ENCODE data around the gene HECTD1. TPM values are rescaled to one million over a fixed set of nuclear protein-coding genes. Genes with fewer than 3 reads are reported as not detected.

HECTD1 gene
- total and polyA plus RNA-seq, 9 of the 15 experiments (the other 6 are each of a cell fraction or from before 2014, with no cell fraction given) = 27.9 to 111 (median 78.1) TPM

DNA sequence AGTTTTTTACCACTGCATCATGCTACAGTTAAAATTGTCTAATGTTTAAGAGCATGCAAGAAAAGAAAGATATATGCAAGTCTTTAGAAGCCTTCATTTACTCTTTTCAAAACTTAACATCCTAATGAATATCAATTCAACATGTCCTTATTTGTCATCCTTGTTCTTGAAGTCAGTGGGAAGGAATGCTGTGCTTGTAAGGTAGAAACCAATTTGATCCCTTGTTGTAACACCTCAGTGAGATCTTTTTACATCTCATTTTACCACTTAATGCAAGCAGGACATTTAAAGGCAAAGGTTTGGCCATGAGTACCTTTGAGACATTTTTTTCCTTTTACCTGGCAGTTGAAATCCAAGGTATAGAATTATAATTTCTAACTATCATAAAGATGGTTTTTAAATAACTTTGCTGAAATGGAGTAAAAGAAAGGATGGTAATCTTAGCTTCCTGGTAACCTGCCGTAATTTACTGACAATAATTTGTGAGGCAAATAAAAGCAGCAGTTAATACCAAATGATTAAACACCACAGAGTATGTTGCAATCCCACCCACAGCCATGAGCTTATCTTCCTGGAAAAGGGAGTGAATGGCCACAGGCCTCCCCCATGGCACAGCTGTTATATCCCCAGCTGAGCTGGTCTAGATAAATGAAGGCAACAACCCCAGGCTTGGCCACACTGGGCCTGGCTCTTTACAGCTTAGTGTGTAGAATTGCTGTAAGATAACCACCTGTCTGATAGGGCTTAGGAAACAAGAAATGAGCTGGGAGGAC, 148.3 kb downstream of the HECTD1 start (continued):
- TF ChIP-seq, protein P1, sequence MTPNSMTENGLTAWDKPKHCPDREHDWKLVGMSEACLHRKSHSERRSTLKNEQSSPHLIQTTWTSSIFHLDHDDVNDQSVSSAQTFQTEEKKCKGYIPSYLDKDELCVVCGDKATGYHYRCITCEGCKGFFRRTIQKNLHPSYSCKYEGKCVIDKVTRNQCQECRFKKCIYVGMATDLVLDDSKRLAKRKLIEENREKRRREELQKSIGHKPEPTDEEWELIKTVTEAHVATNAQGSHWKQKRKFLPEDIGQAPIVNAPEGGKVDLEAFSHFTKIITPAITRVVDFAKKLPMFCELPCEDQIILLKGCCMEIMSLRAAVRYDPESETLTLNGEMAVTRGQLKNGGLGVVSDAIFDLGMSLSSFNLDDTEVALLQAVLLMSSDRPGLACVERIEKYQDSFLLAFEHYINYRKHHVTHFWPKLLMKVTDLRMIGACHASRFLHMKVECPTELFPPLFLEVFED (CRISPR knock-in tag; conservative IDR thresholded peaks at IDR 0.05) = peak; percentile 32; the same call in 1 of the 2 replicates
- no peak for TF ChIP-seq EWSR1 (IDR thresholded peaks at IDR 0.05; ENCODE audit: borderline replicate concordance, low read depth, partially characterized antibody)
- TF ChIP-seq NCOA1 (IDR thresholded peaks at IDR 0.05; ENCODE audit: low read depth) = peak; percentile 94
- TF ChIP-seq, protein P2, sequence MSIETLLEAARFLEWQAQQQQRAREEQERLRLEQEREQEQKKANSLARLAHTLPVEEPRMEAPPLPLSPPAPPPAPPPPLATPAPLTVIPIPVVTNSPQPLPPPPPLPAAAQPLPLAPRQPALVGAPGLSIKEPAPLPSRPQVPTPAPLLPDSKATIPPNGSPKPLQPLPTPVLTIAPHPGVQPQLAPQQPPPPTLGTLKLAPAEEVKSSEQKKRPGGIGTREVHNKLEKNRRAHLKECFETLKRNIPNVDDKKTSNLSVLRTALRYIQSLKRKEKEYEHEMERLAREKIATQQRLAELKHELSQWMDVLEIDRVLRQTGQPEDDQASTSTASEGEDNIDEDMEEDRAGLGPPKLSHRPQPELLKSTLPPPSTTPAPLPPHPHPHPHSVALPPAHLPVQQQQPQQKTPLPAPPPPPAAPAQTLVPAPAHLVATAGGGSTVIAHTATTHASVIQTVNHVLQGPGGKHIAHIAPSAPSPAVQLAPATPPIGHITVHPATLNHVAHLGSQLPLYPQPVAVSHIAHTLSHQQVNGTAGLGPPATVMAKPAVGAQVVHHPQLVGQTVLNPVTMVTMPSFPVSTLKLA (conservative IDR thresholded peaks at IDR 0.05) = peak; percentile 47 to 83; a peak in 2 of 4 replicates
- TF ChIP-seq, protein P3, sequence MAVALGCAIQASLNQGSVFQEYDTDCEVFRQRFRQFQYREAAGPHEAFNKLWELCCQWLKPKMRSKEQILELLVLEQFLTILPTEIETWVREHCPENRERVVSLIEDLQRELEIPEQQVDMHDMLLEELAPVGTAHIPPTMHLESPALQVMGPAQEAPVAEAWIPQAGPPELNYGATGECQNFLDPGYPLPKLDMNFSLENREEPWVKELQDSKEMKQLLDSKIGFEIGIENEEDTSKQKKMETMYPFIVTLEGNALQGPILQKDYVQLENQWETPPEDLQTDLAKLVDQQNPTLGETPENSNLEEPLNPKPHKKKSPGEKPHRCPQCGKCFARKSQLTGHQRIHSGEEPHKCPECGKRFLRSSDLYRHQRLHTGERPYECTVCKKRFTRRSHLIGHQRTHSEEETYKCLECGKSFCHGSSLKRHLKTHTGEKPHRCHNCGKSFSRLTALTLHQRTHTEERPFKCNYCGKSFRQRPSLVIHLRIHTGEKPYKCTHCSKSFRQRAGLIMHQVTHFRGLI (CRISPR knock-in tag; IDR thresholded peaks at IDR 0.05) = peak; percentile 68; the same call in 1 of the 2 replicates
- TF ChIP-seq FOXM1 (IDR thresholded peaks at IDR 0.05; ENCODE audit: low read depth) = peak; percentile 97
- TF ChIP-seq FOXM1 (CRISPR knock-in tag; IDR thresholded peaks at IDR 0.05; ENCODE audit: low read depth) = no peak
- TF ChIP-seq MBD2 (IDR thresholded peaks at IDR 0.05; ENCODE audit: borderline replicate concordance, low read depth) = peak; percentile 86
- TF ChIP-seq NCOR1 (IDR thresholded peaks at IDR 0.05) = peak; percentile 99
- no peak for TF ChIP-seq MCM3 (IDR thresholded peaks at IDR 0.05)
- TF ChIP-seq, protein P4, sequence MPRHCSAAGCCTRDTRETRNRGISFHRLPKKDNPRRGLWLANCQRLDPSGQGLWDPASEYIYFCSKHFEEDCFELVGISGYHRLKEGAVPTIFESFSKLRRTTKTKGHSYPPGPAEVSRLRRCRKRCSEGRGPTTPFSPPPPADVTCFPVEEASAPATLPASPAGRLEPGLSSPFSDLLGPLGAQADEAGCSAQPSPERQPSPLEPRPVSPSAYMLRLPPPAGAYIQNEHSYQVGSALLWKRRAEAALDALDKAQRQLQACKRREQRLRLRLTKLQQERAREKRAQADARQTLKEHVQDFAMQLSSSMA (CRISPR knock-in tag; IDR thresholded peaks at IDR 0.05) = no peak
- TF ChIP-seq HLTF (IDR thresholded peaks at IDR 0.05) = peak; percentile 73; the same call in 1 of the 2 replicates
- peak; percentile 28; the same call in 1 of the 2 replicates for TF ChIP-seq GABPB1 (CRISPR knock-in tag; IDR thresholded peaks at IDR 0.05)
- peak; percentile 87 for TF ChIP-seq FOXP1 (CRISPR knock-in tag; IDR thresholded peaks at IDR 0.05)
- TF ChIP-seq SMARCA4 (IDR thresholded peaks at IDR 0.05) = peak; percentile 99
- TF ChIP-seq TBL1XR1 (IDR thresholded peaks at IDR 0.05; ENCODE audit: low read length in 2 of 2) = peak; percentile 98
- TF ChIP-seq ATF7 (IDR thresholded peaks at IDR 0.05) = peak; percentile 88
- TF ChIP-seq, protein P5, sequence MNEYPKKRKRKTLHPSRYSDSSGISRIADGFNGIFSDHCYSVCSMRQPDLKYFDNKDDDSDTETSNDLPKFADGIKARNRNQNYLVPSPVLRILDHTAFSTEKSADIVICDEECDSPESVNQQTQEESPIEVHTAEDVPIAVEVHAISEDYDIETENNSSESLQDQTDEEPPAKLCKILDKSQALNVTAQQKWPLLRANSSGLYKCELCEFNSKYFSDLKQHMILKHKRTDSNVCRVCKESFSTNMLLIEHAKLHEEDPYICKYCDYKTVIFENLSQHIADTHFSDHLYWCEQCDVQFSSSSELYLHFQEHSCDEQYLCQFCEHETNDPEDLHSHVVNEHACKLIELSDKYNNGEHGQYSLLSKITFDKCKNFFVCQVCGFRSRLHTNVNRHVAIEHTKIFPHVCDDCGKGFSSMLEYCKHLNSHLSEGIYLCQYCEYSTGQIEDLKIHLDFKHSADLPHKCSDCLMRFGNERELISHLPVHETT (CRISPR knock-in tag; conservative IDR thresholded peaks at IDR 0.05 in 1 of 2, IDR thresholded peaks at IDR 0.05 in 1 of 2) = peak in 1 of 2 experiments; percentile 77; a peak in 2 of 4 replicates
- TF ChIP-seq MAZ (CRISPR knock-in tag; conservative IDR thresholded peaks at IDR 0.05 in 1 of 2, IDR thresholded peaks at IDR 0.05 in 1 of 2) = peak; percentile 60 to 62
- TF ChIP-seq RAD21 (CRISPR knock-in tag; conservative IDR thresholded peaks at IDR 0.05 in 1 of 2, IDR thresholded peaks at IDR 0.05 in 1 of 2) = peak; percentile 10 to 33; a peak in 2 of 4 replicates
- 0 out of 2 replicates have a peak, but pooled peaks have one; percentile 25 for TF ChIP-seq GABPA (tag; conservative IDR thresholded peaks at IDR 0.05; ENCODE audit: low read depth)

Data from K562 (cell line).